Femur (tissue), 1 donor: ENCODE results near the gene CHD5.

Experiments
- DNase-seq: peaks from one replicate; pipeline ENCODE4 v3.0.0-alpha.2; 2017

Gene CHD5

DNA sequence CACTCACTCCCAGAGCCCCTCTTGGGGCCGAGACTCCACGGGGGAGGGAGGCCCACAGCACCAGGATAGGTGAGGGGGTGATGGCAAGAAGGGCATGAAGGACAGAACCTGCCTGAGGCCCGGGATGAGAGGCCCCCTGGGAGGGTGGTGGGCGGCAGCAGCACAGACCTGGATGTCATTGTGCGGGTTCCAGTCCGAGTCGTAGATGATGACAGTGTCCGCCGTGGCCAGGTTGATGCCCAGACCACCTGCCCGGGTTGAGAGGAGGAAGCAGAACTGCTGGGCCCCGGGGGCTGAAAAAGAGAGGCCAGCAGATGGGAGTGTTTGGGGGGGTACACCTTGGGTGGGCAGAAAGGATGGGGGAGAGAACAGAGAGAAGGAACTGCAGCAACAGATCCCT is 50.1 kb downstream of the CHD5 start:
- no peak for DNase-seq

DNA sequence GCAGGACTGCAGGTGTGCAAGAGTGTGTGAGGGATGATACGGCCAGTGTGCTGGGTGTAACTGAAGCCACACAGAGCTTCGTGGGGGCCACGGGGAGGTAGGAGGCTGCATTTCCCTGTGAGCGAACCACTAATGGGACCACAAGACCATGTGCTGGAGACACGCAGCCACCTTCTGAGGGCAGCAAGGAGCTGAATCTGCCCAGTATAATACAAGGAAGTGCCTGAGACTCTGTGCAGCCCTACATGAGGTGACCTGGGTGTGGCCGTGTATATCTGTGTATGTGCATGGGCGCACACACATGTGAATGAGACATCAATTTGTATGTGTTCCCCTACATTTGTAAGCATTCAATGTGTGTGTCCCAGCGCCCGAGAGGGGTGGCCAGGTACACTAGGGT is 50.8 kb downstream of the CHD5 start:
- DNase-seq, result peak; percentile 11

- peak; percentile 11 for DNase-seq
These were observed 51.6 kb downstream of the CHD5 start for GRCh38 chr1:6128276-6129081.

DNA sequence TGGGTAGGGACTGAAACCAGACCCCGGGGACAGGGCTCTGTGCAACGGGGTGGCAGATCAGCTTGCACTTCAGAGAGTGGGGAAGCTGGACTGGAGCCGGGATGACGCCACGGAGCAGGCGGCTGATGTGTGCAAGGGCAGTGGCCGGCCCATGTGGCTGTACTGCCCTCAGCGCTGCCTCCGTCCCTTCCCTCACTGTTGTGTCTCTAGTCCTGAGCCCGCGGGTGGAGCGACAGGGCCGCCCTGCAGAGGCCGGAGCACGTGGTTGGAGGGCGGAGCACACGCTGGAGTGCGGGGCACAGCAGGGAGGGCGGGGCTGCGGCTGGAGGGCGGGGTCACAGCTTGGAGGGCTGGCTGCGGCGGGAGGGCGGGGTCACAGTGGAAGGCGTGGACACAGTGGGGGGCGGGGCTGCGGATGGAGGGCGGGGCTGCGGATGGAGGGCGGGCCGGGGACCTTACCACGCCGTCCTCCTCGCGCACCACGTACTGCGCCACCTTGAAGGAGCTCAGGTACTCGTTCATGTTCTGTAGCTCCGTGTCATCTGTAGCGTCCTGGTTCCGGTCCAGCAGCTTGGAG is 52.4 kb downstream of the CHD5 start:
- peak; percentile 77 for DNase-seq

DNA sequence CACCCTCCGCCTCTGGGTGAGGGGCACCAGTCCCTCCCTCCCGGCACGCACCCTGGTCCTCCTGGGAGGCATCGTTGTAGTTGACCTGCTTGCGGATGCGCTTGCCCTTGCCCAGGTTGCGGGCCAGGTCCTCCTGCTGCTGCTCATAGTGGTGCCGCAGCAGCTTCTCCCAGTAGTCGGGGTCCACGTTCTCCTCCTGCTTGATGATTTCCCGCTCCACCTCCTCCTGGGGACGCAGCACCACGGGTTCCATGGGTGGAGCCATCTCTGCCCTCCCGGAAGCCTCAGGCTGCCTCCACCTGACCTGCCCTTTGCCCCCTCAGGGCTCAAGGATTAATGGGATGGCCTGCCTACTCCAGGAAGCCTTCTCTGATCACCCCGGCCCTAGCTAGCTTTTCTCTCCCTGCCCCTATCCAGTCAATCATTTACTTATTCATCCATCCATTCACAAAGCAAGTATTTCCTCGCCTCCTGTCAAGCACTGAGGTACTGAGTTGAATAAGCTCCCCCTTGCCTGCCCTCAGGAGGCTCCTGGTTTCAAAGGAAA is 53.5 kb downstream of the CHD5 start:
- DNase-seq, result peak; percentile 5

DNA sequence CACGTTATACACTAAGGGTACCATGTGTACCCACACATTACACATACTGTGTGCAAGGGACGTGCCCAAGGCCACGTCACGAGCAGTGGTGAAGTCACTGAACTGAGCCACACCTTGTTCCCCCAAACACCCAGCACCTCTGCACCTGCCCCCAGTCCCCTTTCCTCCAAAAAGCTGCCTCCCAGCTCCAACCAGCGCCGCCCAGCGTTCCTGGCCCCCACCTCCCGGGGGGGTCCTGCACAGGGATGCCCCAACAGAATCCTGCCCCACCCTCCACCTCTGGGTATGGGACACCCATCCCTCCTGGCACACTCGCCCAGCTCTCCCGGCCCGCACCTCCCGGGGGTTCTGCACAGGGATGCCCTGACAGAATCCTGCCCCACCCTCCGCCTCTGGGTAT is 54.1 kb downstream of the CHD5 start:
- DNase-seq, result no peak

DNA sequence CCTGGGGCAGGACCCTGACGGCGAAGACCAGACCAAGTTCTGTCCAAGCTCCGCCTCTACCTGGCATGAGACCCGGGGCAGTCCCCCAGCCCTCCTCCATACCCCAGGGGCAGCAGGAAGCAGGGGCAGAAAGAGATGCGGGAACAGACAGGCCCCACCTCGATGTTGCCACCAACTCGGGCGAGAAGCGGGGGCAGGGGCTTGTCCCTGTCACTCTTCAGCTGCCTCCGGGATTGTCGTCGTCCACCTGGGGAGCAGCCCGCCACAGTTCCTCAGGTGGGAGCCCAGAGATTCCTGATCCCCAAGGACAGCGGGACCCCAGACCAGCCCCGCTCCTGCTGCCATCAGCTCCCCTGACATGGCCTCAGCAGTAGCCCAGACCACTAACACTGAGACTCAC is 54.8 kb downstream of the CHD5 start:
- DNase-seq, result peak; percentile 13

GRCh38 chr1:6124746-6125365 is 55.3 kb downstream of the CHD5 start:
- peak; percentile 13 for DNase-seq

DNA sequence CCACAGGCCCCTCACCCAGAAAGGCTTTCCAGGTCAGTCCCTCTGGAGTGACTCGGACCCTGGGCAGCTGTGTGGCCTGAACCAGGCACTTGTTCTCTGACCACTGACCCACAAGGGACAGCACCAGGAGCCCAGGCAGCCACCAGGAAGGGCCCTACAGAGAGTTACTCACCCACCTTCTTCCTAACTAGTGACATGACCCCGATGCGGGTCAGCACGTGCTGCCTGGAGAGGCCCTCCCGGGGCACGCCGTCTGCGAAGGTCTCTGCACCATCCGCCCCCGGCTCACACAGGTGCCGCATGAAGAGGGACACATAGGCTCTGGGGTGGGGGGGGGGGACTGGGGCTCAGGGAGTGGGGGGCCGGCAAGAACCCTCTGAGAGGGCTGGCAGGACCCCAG is 55.8 kb downstream of the CHD5 start:
- DNase-seq, result no peak

- DNase-seq, result peak; percentile 10
These were observed 56.3 kb downstream of the CHD5 start for GRCh38 chr1:6123816-6124215.

GRCh38 chr1:6123083-6123482 is 57.0 kb downstream of the CHD5 start:
- peak; percentile 12 for DNase-seq

- peak; percentile 8 for DNase-seq
These were observed 58.3 kb downstream of the CHD5 start for GRCh38 chr1:6121651-6122370.

- DNase-seq, result no peak
These were observed 59.1 kb downstream of the CHD5 start for GRCh38 chr1:6121021-6121421.

- DNase-seq, result no peak
These were observed 61.7 kb downstream of the CHD5 start for GRCh38 chr1:6118415-6118814.

DNA sequence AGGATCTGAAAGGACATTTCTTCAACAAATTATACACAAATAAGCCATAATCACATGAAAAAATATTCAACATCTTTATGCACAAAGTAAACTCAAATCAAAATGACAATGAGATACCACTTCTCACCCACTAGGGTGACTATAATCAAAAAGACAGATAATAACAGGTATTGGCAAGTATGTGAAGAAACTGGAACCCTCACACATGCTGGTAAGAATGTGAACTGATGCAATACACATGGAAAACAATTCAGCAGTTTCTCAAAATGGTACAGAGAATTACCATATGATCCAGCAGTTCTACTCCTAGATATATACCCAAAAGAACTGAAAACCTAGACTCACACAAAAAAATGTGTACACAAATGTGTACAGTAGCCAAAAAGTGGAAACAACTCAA is 62.5 kb downstream of the CHD5 start:
- DNase-seq, result no peak

DNA sequence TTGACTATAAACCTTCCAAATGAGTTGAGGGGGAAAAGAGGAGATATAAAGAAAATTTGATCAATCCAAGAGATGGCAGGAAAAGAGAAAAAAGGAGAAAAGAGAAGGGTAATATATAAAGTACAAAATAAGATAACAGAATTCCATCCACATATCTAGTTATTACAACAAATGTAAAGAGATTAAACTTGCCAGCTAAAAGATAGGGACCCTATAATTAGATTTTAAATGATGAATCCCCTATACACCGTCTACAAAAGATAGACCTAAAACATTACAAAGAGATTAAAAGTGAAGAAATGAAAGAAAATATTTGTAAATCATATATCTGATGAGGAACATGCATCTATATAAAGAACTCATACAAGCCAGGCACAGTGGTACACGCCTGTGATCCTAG is 63.1 kb downstream of the CHD5 start:
- DNase-seq, result no peak

DNA sequence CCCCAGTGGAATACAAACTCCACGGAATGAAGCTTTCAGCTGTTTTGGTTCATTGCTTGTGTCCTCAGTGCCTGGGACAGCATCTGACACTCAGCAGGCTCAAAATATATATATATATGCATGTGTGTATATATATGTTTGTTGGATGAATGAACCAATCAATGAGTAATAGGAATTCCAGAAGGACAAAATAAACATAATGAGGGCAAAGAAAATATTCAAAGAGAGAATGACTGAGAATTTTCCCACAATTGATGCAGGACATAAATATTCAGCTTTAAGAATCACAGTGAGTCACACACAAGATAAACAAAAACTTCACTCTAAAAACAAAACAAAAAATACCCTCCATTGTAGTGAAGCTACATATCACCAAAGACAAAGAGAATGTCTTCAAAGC is 64.0 kb downstream of the CHD5 start:
- no peak for DNase-seq

DNA sequence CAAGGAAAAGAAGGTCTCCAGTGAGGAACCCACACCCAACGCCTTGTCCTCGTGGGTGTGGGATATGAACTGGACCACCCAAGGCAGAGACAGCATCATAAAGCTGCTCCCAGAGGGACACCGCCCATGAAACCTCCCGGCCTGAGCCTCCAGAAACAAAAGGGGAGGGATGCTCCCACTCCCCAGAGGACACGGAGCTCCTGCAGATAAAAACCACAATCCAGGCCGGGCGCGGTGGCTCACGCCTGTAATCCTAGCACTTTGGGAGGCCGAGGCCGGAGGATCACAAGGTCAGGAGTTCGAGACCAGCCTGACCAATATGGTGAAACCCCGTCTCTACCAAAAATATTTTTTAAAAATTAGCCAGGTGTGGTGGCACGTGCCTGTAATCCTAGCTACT is 66.4 kb downstream of the CHD5 start:
- DNase-seq, result no peak

DNA sequence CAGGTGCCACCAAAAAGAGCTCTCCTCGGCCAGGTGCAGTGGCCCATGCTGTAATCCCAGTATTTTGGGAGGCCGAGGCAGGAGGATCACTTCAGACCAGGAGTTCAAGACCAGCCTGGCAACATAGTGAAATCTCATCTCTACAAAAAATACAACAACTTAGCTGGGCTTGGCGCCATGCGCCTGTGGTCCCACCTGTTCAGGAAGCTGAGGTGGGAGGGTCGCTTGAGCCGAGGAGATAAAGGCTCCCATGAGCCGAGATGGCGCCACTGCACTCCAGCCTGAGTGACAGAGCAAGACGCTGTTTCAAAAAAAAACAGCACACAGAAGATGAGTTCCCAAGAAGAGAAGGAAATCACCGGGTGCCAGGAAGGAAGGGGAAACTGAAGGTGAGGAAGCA is 67.0 kb downstream of the CHD5 start:
- no peak for DNase-seq

DNA sequence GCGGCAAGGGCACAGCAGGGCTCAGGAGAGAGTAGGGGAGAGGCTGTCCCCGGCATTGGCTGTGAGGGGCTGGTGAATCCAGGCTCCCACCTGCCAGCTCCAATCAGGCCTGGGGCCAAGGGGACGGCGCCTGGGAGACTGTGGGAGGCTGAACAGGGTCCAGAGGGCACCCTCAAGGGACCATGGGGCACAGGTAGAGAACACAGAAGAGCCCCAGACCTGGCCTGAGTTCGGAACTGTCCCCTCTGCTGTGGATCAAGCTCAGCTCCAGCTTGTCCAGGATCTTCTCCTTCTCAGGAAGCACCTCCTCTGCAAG is 67.5 kb downstream of the CHD5 start:
- no peak for DNase-seq

GRCh38 chr1:6111991-6112689 is 68.0 kb downstream of the CHD5 start:
- no peak for DNase-seq

GRCh38 chr1:6111571-6111970 is 68.5 kb downstream of the CHD5 start:
- DNase-seq, result peak; percentile 16

DNA sequence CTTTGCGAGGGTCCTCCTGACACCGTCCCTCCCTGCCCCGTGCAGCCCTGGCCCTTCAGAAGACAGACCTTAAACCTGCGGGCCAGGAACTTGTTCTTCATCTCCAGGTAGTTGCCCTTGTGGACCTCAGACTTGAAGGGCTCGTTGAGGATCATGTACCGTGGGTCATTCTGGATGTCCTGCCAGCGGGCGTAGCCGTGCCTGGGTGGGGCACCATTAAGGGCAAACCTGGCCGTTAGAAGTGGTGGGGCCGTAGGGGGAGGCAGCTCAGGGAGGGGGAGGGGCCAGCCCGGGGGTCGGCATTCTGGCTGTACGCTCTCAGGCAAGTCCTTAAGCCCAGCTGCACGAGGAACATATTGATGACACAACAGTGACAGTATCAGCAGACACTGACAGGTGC is 69.8 kb downstream of the CHD5 start:
- DNase-seq, result no peak
